Stimulated activated CD8-positive, alpha-beta memory T cell treated with anti-CD3 and anti-CD28 coated beads, Interleukin-7, amount 100 ng/mL, for 48 hours (primary cell): ENCODE measurements around the gene CRYBA2.

Source experiments
- DNase-seq, 2 donors: peaks; one replicate each; pipeline ENCODE4 v3.0.0-alpha.2; 2020; ENCODE audit warnings: low read depth in 1 of 2; ENCODE audit errors: extremely low read depth in 1 of 2

CRYBA2 gene

GRCh38 chr2:218999881-219000568, 6.8 kb upstream of the CRYBA2 start:
- no peak for DNase-seq

- no peak for DNase-seq
Measured at GRCh38 chr2:218999021-218999880, 6.0 kb upstream of the CRYBA2 start.

- no peak for DNase-seq
Measured at GRCh38 chr2:218998414-218999002, 5.3 kb upstream of the CRYBA2 start.

GRCh38 chr2:218997731-218998130, 4.5 kb upstream of the CRYBA2 start:
- no peak for DNase-seq

- DNase-seq: no peak
Measured at GRCh38 chr2:218996937-218997336, 3.7 kb upstream of the CRYBA2 start.

GRCh38 chr2:218995972-218996711, 2.9 kb upstream of the CRYBA2 start:
- peak; percentile 56 to 57 for DNase-seq

- no peak for DNase-seq
Measured at GRCh38 chr2:218995561-218995960, 2.3 kb upstream of the CRYBA2 start.

GRCh38 chr2:218992703-218993344, 398 bp downstream of the CRYBA2 start:
- DNase-seq: no peak

GRCh38 chr2:218992196-218992595, 1.0 kb downstream of the CRYBA2 start:
- no peak for DNase-seq

- DNase-seq: no peak
Measured at GRCh38 chr2:218991674-218992168, 1.5 kb downstream of the CRYBA2 start.

GRCh38 chr2:218990612-218991011, 2.6 kb downstream of the CRYBA2 start:
- DNase-seq: no peak

GRCh38 chr2:218990052-218990451, 3.2 kb downstream of the CRYBA2 start:
- no peak for DNase-seq

- no peak for DNase-seq
Measured at GRCh38 chr2:218988650-218989049, 4.6 kb downstream of the CRYBA2 start.

GRCh38 chr2:218988164-218988563, 5.1 kb downstream of the CRYBA2 start:
- DNase-seq: no peak

- no peak for DNase-seq
Measured at GRCh38 chr2:218986148-218986761, 7.0 kb downstream of the CRYBA2 start.

- DNase-seq: no peak
Measured at GRCh38 chr2:218985325-218986091, 7.7 kb downstream of the CRYBA2 start.

GRCh38 chr2:218985021-218985324, 8.2 kb downstream of the CRYBA2 start, which contains the start of gene FEV:
TSS of gene FEV (minus strand) at chr2:218985184. CDS start at chr2:218985075, 109 bp downstream.
- no peak for DNase-seq

GRCh38 chr2:218984239-218985020, 8.8 kb downstream of the CRYBA2 start:
- DNase-seq: no peak

GRCh38 chr2:218983934-218984238, 9.3 kb downstream of the CRYBA2 start:
- no peak for DNase-seq
